GM19023 (cell line): ENCODE measurements around the gene RNF207.

Experiments used
- ATAC-seq: cut with Tn5 transposase; IDR thresholded peaks from one replicate; pipeline ENCODE4 v1.9.1; 2021; ENCODE audit warnings: mild to moderate bottlenecking, moderate library complexity; ENCODE audit not compliant: unreplicated experiment

The RNF207 gene

GRCh38 chr1:6265151-6265550 lies 59.2 kb downstream of the RNF207 start:
- ATAC-seq, result no peak

GRCh38 chr1:6266641-6267040 lies 60.7 kb downstream of the RNF207 start:
- ATAC-seq, result no peak

- ATAC-seq, result no peak
These were observed 61.9 kb downstream of the RNF207 start for GRCh38 chr1:6267686-6268322.

GRCh38 chr1:6268415-6268814 lies 62.5 kb downstream of the RNF207 start:
- no peak for ATAC-seq

GRCh38 chr1:6269296-6269695 lies 63.4 kb downstream of the RNF207 start:
- no peak for ATAC-seq

GRCh38 chr1:6269720-6270400 lies 63.9 kb downstream of the RNF207 start:
- ATAC-seq, result no peak

- ATAC-seq, result no peak
These were observed 64.5 kb downstream of the RNF207 start for GRCh38 chr1:6270401-6270800.
